CD4-positive, alpha-beta T cell treated with Interleukin-1 beta for 1 hour (primary cell): ENCODE data around the gene LTV1.
"Not testable (repeated sequence)": the region's sequence is repeated elsewhere in the genome, so short reads cannot be mapped to it uniquely, and the experiment has no call there.

ENCODE experiments used
- DNase-seq, 2 donors: peaks; one replicate each; pipeline ENCODE4 v3.0.0-alpha.2; 2020 to 2022

LTV1 gene

GRCh38 chr6:143842902-143843676 lies at the start of gene LTV1:
Gene LTV1, plus strand, starts transcription at chr6:143843338. Its CDS starts 140 bp downstream, at chr6:143843478.
- peak; percentile 93 for DNase-seq

GRCh38 chr6:143796551-143796950 lies 46.6 kb upstream of the LTV1 start:
- not testable (repeated sequence) for DNase-seq

- not testable (repeated sequence) for DNase-seq
Measured at GRCh38 chr6:143798487-143798886, 44.7 kb upstream of the LTV1 start.

- no peak for DNase-seq
Measured at GRCh38 chr6:143802833-143803565, 40.1 kb upstream of the LTV1 start.

GRCh38 chr6:143803769-143804568 lies 39.2 kb upstream of the LTV1 start:
- DNase-seq: no peak

GRCh38 chr6:143804835-143805239 lies 38.3 kb upstream of the LTV1 start:
- no peak for DNase-seq

GRCh38 chr6:143806282-143807102 lies 36.6 kb upstream of the LTV1 start:
- DNase-seq: peak in 1 of 2 donors; percentile 23

- DNase-seq: no peak
Measured at GRCh38 chr6:143807103-143807772, 35.9 kb upstream of the LTV1 start.

GRCh38 chr6:143810745-143811144 lies 32.4 kb upstream of the LTV1 start:
- DNase-seq: no peak

GRCh38 chr6:143811501-143812157 lies 31.5 kb upstream of the LTV1 start:
- no peak for DNase-seq

- DNase-seq: no peak
Measured at GRCh38 chr6:143817621-143818020, 25.5 kb upstream of the LTV1 start.

- DNase-seq: no peak
Measured at GRCh38 chr6:143821359-143821758, 21.8 kb upstream of the LTV1 start.

GRCh38 chr6:143822584-143823024 lies 20.5 kb upstream of the LTV1 start:
- DNase-seq: no peak

GRCh38 chr6:143823548-143823947 lies 19.6 kb upstream of the LTV1 start:
- no peak for DNase-seq

- DNase-seq: no peak
Measured at GRCh38 chr6:143828572-143828971, 14.6 kb upstream of the LTV1 start.

- no peak for DNase-seq
Measured at GRCh38 chr6:143836150-143836549, 7.0 kb upstream of the LTV1 start.

- no peak for DNase-seq
Measured at GRCh38 chr6:143838395-143838794, 4.7 kb upstream of the LTV1 start.

- DNase-seq: no peak
Measured at GRCh38 chr6:143839196-143839595, 3.9 kb upstream of the LTV1 start.

- no peak for DNase-seq
Measured at GRCh38 chr6:143840595-143841265, 2.4 kb upstream of the LTV1 start.

GRCh38 chr6:143842461-143842901 lies 657 bp upstream of the LTV1 start:
- DNase-seq: no peak

GRCh38 chr6:143843677-143843999 lies 500 bp downstream of the LTV1 start:
- DNase-seq: peak in 1 of 2 donors; percentile 7
